CD14-positive monocyte (primary cell): Measurements from ENCODE around the gene TTLL8. TPM values are rescaled to one million over a fixed set of nuclear protein-coding genes. Genes with fewer than 3 reads are reported as not detected.

Source experiments
- polyA plus RNA-seq, 3 donors: library from polyadenylated mRNA; depleted of rRNA in 1 of 3; unstranded in 2 of 3; stranded (reverse) in 1 of 3; fragments of 300-500 nt in 2 of 3; fragments of >200 nt in 1 of 3; fragmentation: Illumina TruSeq in 2 of 3; gene quantifications; 1 replicate in 2 of 3; 2 replicates in 1 of 3; pipeline ENCODE4 v1.2.3, GENCODE V29; 2012 to 2021

Gene TTLL8
- polyA plus RNA-seq, 3 donors = not detected

Other genes with a start within 250 kb of the TTLL8 start
- 10 to 100 TPM in 1 of 3 donors, under 1 TPM in 2; 0.61 to 13.8 (median 0.86) TPM for gene BRD1, start 230.4 kb downstream of the TTLL8 start, polyA plus RNA-seq
- 1 to 10 TPM; 3.8 to 8.2 (median 5.7) TPM for gene ZBED4, start 204.5 kb downstream of the TTLL8 start, polyA plus RNA-seq
- gene ALG12, start 139.9 kb downstream of the TTLL8 start, polyA plus RNA-seq = 1 to 10 TPM; 7.2 to 9.5 (median 9.0) TPM
- 10 to 100 TPM; 20.3 to 33.2 (median 27.6) TPM for gene CRELD2, start 139.7 kb downstream of the TTLL8 start, polyA plus RNA-seq
- 100 to 1,000 TPM in 1 of 3 donors, 10 to 100 TPM in 2; 38.8 to 135 (median 40.4) TPM for gene PIM3, start 97.5 kb downstream of the TTLL8 start, polyA plus RNA-seq
- not detected for gene IL17REL, start 45.5 kb downstream of the TTLL8 start, polyA plus RNA-seq
- gene MLC1, start 27.1 kb upstream of the TTLL8 start, polyA plus RNA-seq = 1 to 10 TPM; 1.6 to 3.6 (median 1.8) TPM
- under 1 TPM in 2 of 3 donors, not detected in 1; 0.18 to 0.35 TPM for gene MOV10L1, start 31.7 kb upstream of the TTLL8 start, polyA plus RNA-seq
- 1 to 10 TPM in 1 of 3 donors, under 1 TPM in 1, not detected in 1; 0.05 to 6.0 TPM for gene PANX2, start 112.4 kb upstream of the TTLL8 start, polyA plus RNA-seq
- 100 to 1,000 TPM in 1 of 3 donors, 10 to 100 TPM in 2; 34.5 to 240 (median 39.3) TPM for gene TRABD, start 127.6 kb upstream of the TTLL8 start, polyA plus RNA-seq
- gene SELENOO, start 142.7 kb upstream of the TTLL8 start, polyA plus RNA-seq = 10 to 100 TPM in 1 of 3 donors, 1 to 10 TPM in 2; 2.7 to 76.9 (median 8.7) TPM
- gene TUBGCP6, start 186.7 kb upstream of the TTLL8 start, polyA plus RNA-seq = 10 to 100 TPM in 1 of 3 donors, 1 to 10 TPM in 2; 3.7 to 72.8 (median 4.3) TPM
- gene HDAC10, start 193.0 kb upstream of the TTLL8 start, polyA plus RNA-seq = 100 to 1,000 TPM in 1 of 3 donors, 10 to 100 TPM in 1, 1 to 10 TPM in 1; 9.2 to 148 (median 13.7) TPM
- 1 to 10 TPM in 1 of 3 donors, under 1 TPM in 2; 0.06 to 3.2 (median 0.13) TPM for gene MAPK12, start 203.4 kb upstream of the TTLL8 start, polyA plus RNA-seq
- under 1 TPM in 1 of 3 donors, not detected in 2; 0.81 TPM for gene MAPK11, start 212.1 kb upstream of the TTLL8 start, polyA plus RNA-seq
- gene PLXNB2, start 249.3 kb upstream of the TTLL8 start, polyA plus RNA-seq = 100 to 1,000 TPM in 1 of 3 donors, 10 to 100 TPM in 2; 38.2 to 368 (median 70.5) TPM